Measurements from ENCODE around the gene ORC1. TPM values are rescaled to one million over a fixed set of nuclear protein-coding genes. Genes with fewer than 3 reads are reported as not detected.

ORC1 gene
- total and polyA plus RNA-seq, 4 donors, result 0.28 to 0.96 (median 0.48) TPM

DNA sequence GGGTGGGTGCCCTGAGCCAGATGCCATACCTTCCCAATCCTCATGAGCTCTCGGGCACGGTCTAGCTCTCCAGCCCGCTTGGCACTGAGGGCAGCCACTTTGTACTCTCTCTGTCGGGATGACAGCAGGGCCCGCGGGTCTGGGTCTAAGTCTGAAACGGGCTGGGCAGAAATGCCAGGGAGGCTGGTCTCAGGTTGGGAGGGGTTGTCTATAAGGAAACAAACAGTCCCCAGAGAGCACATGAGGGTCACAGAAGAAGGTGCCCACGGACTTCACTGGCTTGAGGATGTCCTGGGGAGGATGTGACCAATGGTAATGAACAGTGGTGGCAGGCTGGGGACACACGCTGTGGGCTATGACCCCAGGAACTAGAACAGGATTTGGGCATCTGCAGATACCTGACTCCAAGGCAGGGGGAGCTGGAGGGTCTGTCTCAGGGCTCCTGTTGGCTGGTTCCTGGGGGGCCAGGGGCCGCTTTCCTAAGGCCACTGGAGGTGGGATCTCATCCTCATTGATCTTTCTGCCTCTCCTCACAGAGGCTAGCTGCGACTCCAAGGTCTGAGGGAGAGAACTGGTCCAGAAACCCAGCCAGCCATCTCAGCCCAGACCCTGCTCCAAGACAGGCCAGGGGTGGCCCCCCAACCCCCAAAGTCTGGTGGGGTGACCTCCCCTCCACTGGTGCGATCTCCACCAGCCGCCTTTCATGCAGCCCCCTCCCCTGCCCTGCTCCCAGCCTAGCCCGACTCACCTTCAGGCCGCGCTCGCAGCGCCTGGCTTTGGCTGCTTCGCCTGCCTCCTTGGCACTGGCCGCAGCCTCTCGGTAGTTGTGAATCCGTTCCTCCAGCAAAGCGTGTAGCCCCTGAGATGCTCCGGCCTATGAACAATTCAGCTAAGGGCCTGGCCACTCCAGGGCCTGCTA is 44.3 kb downstream of the ORC1 start:
- Histone ChIP-seq H3K4me3 (ENCODE audit: low read length in 2 of 2) (no peak overlapping the region), H3K9me3 (ENCODE audit: control insufficient read depth, low read length) (no peaks in the 10 kb centered on the region), H3K27me3 (ENCODE audit: control insufficient read depth in 1 of 2, insufficient read depth in 2 of 2, low read length in 1 of 2) (no peaks in the 10 kb centered on the region), H3K4me1 (ENCODE audit: control insufficient read depth in 1 of 2, insufficient read depth in 2 of 2, low read length in 2 of 2) (peaks cover 0 to 4% of the 10 kb centered on the region in 2 donors), H3K27ac (ENCODE audit: low read depth in 1 of 2, low read length in 2 of 2) (no peak overlapping the region), H3K36me3 (ENCODE audit: control insufficient read depth in 1 of 2, insufficient read depth in 2 of 2, low read length in 1 of 2) (peaks cover 7 to 27% of the 10 kb centered on the region in 2 donors)
- intact Hi-C loops (cut with DNase I), result no loop called here
- 91 to 92% methylated on average over 24 of the region's 24 CpGs for WGBS, 2 donors
- ATAC-seq (ENCODE audit: low FRiP score) (no peak), DNase-seq (no peak)

- intact Hi-C loops (cut with DNase I), result no loop called here
- H3K27me3 ChIP-seq (ENCODE audit: control insufficient read depth in 1 of 2, insufficient read depth in 2 of 2, low read length in 1 of 2), result no peaks in the 10 kb centered on the region
- ATAC-seq (ENCODE audit: low FRiP score), result no peak
- H3K36me3 ChIP-seq (ENCODE audit: control insufficient read depth in 1 of 2, insufficient read depth in 2 of 2, low read length in 1 of 2), result peaks cover 7 to 30% of the 10 kb centered on the region in 2 donors
- DNase-seq, result no peak
- H3K9me3 ChIP-seq (ENCODE audit: control insufficient read depth, low read length), result no peaks in the 10 kb centered on the region
- no peaks in the 10 kb centered on the region for H3K4me1 ChIP-seq (ENCODE audit: control insufficient read depth in 1 of 2, insufficient read depth in 2 of 2, low read length in 2 of 2)
- H3K4me3 ChIP-seq (ENCODE audit: low read length in 2 of 2), result no peak overlapping the region
- no peak overlapping the region for H3K27ac ChIP-seq (ENCODE audit: low read depth in 1 of 2, low read length in 2 of 2)
- WGBS, 2 donors, result 93 to 95% methylated on average over 18 of the region's 18 CpGs
These were observed 45.2 kb downstream of the ORC1 start for GRCh38 chr1:52358851-52359497.

- Histone ChIP-seq H3K36me3 (ENCODE audit: control insufficient read depth in 1 of 2, insufficient read depth in 2 of 2, low read length in 1 of 2) (peaks cover 10 to 34% of the 10 kb centered on the region in 2 donors), H3K4me3 (ENCODE audit: low read length in 2 of 2) (no peak overlapping the region), H3K4me1 (ENCODE audit: control insufficient read depth in 1 of 2, insufficient read depth in 2 of 2, low read length in 2 of 2) (no peaks in the 10 kb centered on the region), H3K27ac (ENCODE audit: low read depth in 1 of 2, low read length in 2 of 2) (no peak overlapping the region), H3K9me3 (ENCODE audit: control insufficient read depth, low read length) (no peaks in the 10 kb centered on the region), H3K27me3 (ENCODE audit: control insufficient read depth in 1 of 2, insufficient read depth in 2 of 2, low read length in 1 of 2) (no peaks in the 10 kb centered on the region)
- intact Hi-C loops (cut with DNase I), result no loop called here
- no peak for DNase-seq
- 93 to 94% methylated on average over 8 to 9 of the region's 9 CpGs for WGBS, 2 donors
- no peak for ATAC-seq (ENCODE audit: low FRiP score)
These were observed 46.8 kb downstream of the ORC1 start for GRCh38 chr1:52357397-52357796.

GRCh38 chr1:52356818-52357355 is 47.3 kb downstream of the ORC1 start:
- Histone ChIP-seq H3K27ac (ENCODE audit: low read depth in 1 of 2, low read length in 2 of 2) (no peak overlapping the region), H3K4me3 (ENCODE audit: low read length in 2 of 2) (no peak overlapping the region), H3K4me1 (ENCODE audit: control insufficient read depth in 1 of 2, insufficient read depth in 2 of 2, low read length in 2 of 2) (no peaks in the 10 kb centered on the region), H3K27me3 (ENCODE audit: control insufficient read depth in 1 of 2, insufficient read depth in 2 of 2, low read length in 1 of 2) (no peaks in the 10 kb centered on the region), H3K36me3 (ENCODE audit: control insufficient read depth in 1 of 2, insufficient read depth in 2 of 2, low read length in 1 of 2) (peaks cover 10 to 34% of the 10 kb centered on the region in 2 donors), H3K9me3 (ENCODE audit: control insufficient read depth, low read length) (no peaks in the 10 kb centered on the region)
- no peak for ATAC-seq (ENCODE audit: low FRiP score)
- 85 to 88% methylated on average over 8 of the region's 8 CpGs for WGBS, 2 donors
- intact Hi-C loops (cut with DNase I), result no loop called here
- DNase-seq, result no peak

GRCh38 chr1:52355847-52356505 is 48.2 kb downstream of the ORC1 start:
- ATAC-seq (ENCODE audit: low FRiP score), result no peak

DNA sequence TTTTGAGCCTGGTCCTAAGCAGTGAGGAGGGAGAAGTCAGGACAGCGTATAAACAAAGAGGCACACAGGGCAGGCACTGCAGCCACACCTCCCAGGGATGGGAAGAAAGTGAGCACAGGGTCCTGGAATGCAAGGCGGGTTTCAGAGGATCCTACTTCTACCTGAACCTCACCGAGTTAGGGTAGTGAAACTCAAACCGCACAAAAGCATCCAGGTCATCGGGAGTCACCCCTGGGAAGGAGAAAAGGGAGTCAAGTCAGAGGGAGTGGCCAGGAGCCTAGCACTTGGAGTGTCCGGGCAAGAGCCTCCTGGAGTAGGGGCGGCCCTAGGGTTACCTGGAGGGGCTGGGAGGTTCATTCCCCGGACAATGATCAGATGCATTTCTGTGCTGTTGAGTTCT is 48.8 kb downstream of the ORC1 start:
- intact Hi-C loops (cut with DNase I), result no loop called here
- 90 to 92% methylated on average over 8 of the region's 8 CpGs for WGBS, 2 donors

More at GRCh38 chr1:52355847-52356505, 48.2 kb downstream of the ORC1 start:
- Histone ChIP-seq H3K36me3 (ENCODE audit: control insufficient read depth in 1 of 2, insufficient read depth in 2 of 2, low read length in 1 of 2) (peaks cover 10 to 31% of the 10 kb centered on the region in 2 donors), H3K27me3 (ENCODE audit: control insufficient read depth in 1 of 2, insufficient read depth in 2 of 2, low read length in 1 of 2) (no peaks in the 10 kb centered on the region), H3K4me3 (ENCODE audit: low read length in 2 of 2) (no peak overlapping the region), H3K27ac (ENCODE audit: low read depth in 1 of 2, low read length in 2 of 2) (no peak overlapping the region), H3K9me3 (ENCODE audit: control insufficient read depth, low read length) (no peaks in the 10 kb centered on the region), H3K4me1 (ENCODE audit: control insufficient read depth in 1 of 2, insufficient read depth in 2 of 2, low read length in 2 of 2) (no peaks in the 10 kb centered on the region)
- 85 to 88% methylated on average over 11 of the region's 11 CpGs for WGBS, 2 donors
- no peak for DNase-seq
- intact Hi-C loops (cut with DNase I), result no loop called here

GRCh38 chr1:52352690-52353089 is 51.5 kb downstream of the ORC1 start:
- Histone ChIP-seq H3K27ac (ENCODE audit: low read depth in 1 of 2, low read length in 2 of 2) (no peak overlapping the region), H3K36me3 (ENCODE audit: control insufficient read depth in 1 of 2, insufficient read depth in 2 of 2, low read length in 1 of 2) (peaks cover 3 to 14% of the 10 kb centered on the region in 2 donors), H3K4me1 (ENCODE audit: control insufficient read depth in 1 of 2, insufficient read depth in 2 of 2, low read length in 2 of 2) (no peaks in the 10 kb centered on the region), H3K9me3 (ENCODE audit: control insufficient read depth, low read length) (no peaks in the 10 kb centered on the region), H3K4me3 (ENCODE audit: low read length in 2 of 2) (no peak overlapping the region), H3K27me3 (ENCODE audit: control insufficient read depth in 1 of 2, insufficient read depth in 2 of 2, low read length in 1 of 2) (no peaks in the 10 kb centered on the region)
- no peak for DNase-seq
- intact Hi-C loops (cut with DNase I), result no loop called here
- 79 to 84% methylated on average over 7 of the region's 7 CpGs for WGBS, 2 donors
- no peak for ATAC-seq (ENCODE audit: low FRiP score)

More for the DNA sequence above, 48.8 kb downstream of the ORC1 start:
- no peaks in the 10 kb centered on the region for H3K27me3 ChIP-seq (ENCODE audit: control insufficient read depth in 1 of 2, insufficient read depth in 2 of 2, low read length in 1 of 2)
- no peaks in the 10 kb centered on the region for H3K9me3 ChIP-seq (ENCODE audit: control insufficient read depth, low read length)
- H3K4me1 ChIP-seq (ENCODE audit: control insufficient read depth in 1 of 2, insufficient read depth in 2 of 2, low read length in 2 of 2), result no peaks in the 10 kb centered on the region
- H3K27ac ChIP-seq (ENCODE audit: low read depth in 1 of 2, low read length in 2 of 2), result no peak overlapping the region
- DNase-seq (no peak), ATAC-seq (ENCODE audit: low FRiP score) (no peak)
- no peak overlapping the region for H3K4me3 ChIP-seq (ENCODE audit: low read length in 2 of 2)
- H3K36me3 ChIP-seq (ENCODE audit: control insufficient read depth in 1 of 2, insufficient read depth in 2 of 2, low read length in 1 of 2), result peaks cover 10 to 29% of the 10 kb centered on the region in 2 donors

GRCh38 chr1:52348704-52349300 is 55.4 kb downstream of the ORC1 start:
- ATAC-seq (ENCODE audit: low FRiP score), result no peak
- peak overlapping the region in 1 of 2 donors; percentile 33 for H3K27ac ChIP-seq (ENCODE audit: low read depth in 1 of 2, low read length in 2 of 2)
- no peaks in the 10 kb centered on the region for H3K9me3 ChIP-seq (ENCODE audit: control insufficient read depth, low read length)
- no peaks in the 10 kb centered on the region for H3K4me1 ChIP-seq (ENCODE audit: control insufficient read depth in 1 of 2, insufficient read depth in 2 of 2, low read length in 2 of 2)
- peaks cover 3 to 15% of the 10 kb centered on the region in 2 donors for H3K36me3 ChIP-seq (ENCODE audit: control insufficient read depth in 1 of 2, insufficient read depth in 2 of 2, low read length in 1 of 2)
- H3K4me3 ChIP-seq (ENCODE audit: low read length in 2 of 2), result no peak overlapping the region
- 34 to 39% methylated on average over 8 of the region's 8 CpGs for WGBS, 2 donors
- H3K27me3 ChIP-seq (ENCODE audit: control insufficient read depth in 1 of 2, insufficient read depth in 2 of 2, low read length in 1 of 2), result no peaks in the 10 kb centered on the region
- no peak for DNase-seq
- intact Hi-C loops (cut with DNase I), result no loop called here
